HepG2 (cell line): ENCODE measurements around the gene CALD1. TPM values are rescaled to one million over a fixed set of nuclear protein-coding genes. Genes with fewer than 3 reads are reported as not detected.

ENCODE experiments used
- ATAC-seq: fragments of 200-7000 bp; cut with Tn5 transposase; 3 replicates; pipeline ENCODE4 v1.9.1; 2020; ENCODE audit warnings: mild to moderate bottlenecking, moderate library complexity
- BruUV-seq: library from RNA; stranded (reverse); fragments of 400-500 nt; replicated peaks from 2 replicates; lab custom pipeline; 2021; lab: Mats Ljungman, UMichigan
- CTCF ChIA-PET: fragments of 300-600 bp; formaldehyde crosslinking; extraction: SDS; loops from one replicate; lab custom pipeline; 2021; ENCODE audit warnings: low total read pairs, inconsistent platforms, low intra/inter-chr PET ratio; lab: Yijun Ruan, JAX
- POLR2A ChIA-PET: fragments of 350-600 bp; sonication (Branson Sonifier 250); formaldehyde crosslinking; loops from one replicate; lab custom pipeline; 2020; ENCODE audit warnings: antibody characterized with exemption, inconsistent platforms; lab: Yijun Ruan, JAX
- DNase-seq: peaks from one replicate; pipeline ENCODE4 v3.0.0-alpha.2; 2015; ENCODE audit warnings: low spot score
- FAIRE-seq: peaks from 3 replicates; lab custom pipeline; 2011; peaks lifted over from hg19 to GRCh38; lab: Jason Lieb, UNC
- H2AFZ ChIP-seq: one replicate; pipeline ENCODE4 v1.6.1; 2011; ENCODE audit warnings: low read length, inconsistent platforms
- H3K27ac ChIP-seq: fragments of 300-600 bp; 3 replicates; pipeline ENCODE4 v1.8.0; 2011; ENCODE audit warnings: mixed run types, mild to moderate bottlenecking, mixed read lengths, low read length, inconsistent platforms; ENCODE audit not compliant: insufficient read depth; ENCODE audit errors: extremely low read length
- H3K27me3 ChIP-seq, 2 experiments: fragments of 200-600 bp in 1 of 2; 2 replicates in 1 of 2; 3 replicates in 1 of 2; pipeline versions ENCODE4 v1.6.0 to v1.8.0; 2011; ENCODE audit warnings: low read length in 2 of 2, mild to moderate bottlenecking in 2 of 2, moderate library complexity in 2 of 2, inconsistent platforms in 1 of 2; ENCODE audit not compliant: insufficient read depth in 2 of 2, control insufficient read depth in 1 of 2
- H3K36me3 ChIP-seq, 2 experiments: fragments of 200-600 bp in 1 of 2; replicated peaks in 1 of 2; 2 replicates in 1 of 2; 3 replicates in 1 of 2; pipeline versions ENCODE4 v1.5.1 to v1.8.0; 2011; ENCODE audit warnings: low read length in 2 of 2, inconsistent platforms in 1 of 2; ENCODE audit not compliant: insufficient read depth in 2 of 2, control insufficient read depth in 1 of 2
- H3K4me1 ChIP-seq: 2 replicates; pipeline ENCODE4 v1.5.1; 2012; ENCODE audit warnings: low read length, inconsistent platforms; ENCODE audit not compliant: insufficient read depth
- H3K4me2 ChIP-seq: 2 replicates; pipeline ENCODE4 v1.6.0; 2011; ENCODE audit warnings: low read depth, low read length, inconsistent platforms
- H3K4me3 ChIP-seq, 3 experiments: fragments of 200-600 bp in 1 of 3; sonication (generic), shearing (Covaris generic) in 1 of 3; replicated peaks in 1 of 3; 2 replicates each; pipeline ENCODE4 v1.5.1; 2011 to 2016; ENCODE audit warnings: low read length in 3 of 3, inconsistent platforms in 2 of 3, low read depth in 2 of 3, mild to moderate bottlenecking in 2 of 3, control low read depth in 1 of 3, mixed read lengths in 1 of 3; ENCODE audit not compliant: insufficient read depth in 1 of 3
- H3K79me2 ChIP-seq: one replicate; pipeline ENCODE4 v1.6.1; 2011; ENCODE audit warnings: low read length, inconsistent platforms; ENCODE audit not compliant: insufficient read depth
- H3K9ac ChIP-seq: 2 replicates; pipeline ENCODE4 v1.6.0; 2011; ENCODE audit warnings: mild to moderate bottlenecking, low read depth, low read length, inconsistent platforms; ENCODE audit not compliant: insufficient read depth
- H3K9me3 ChIP-seq: 2 replicates; pipeline ENCODE4 v1.5.1; 2012; ENCODE audit warnings: mild to moderate bottlenecking, low read length
- H4K20me1 ChIP-seq: 2 replicates; pipeline ENCODE4 v1.6.0; 2011; ENCODE audit warnings: inconsistent platforms, mild to moderate bottlenecking, low read length, moderate library complexity; ENCODE audit not compliant: insufficient read depth
- ATAD3A ChIP-seq: sonication (generic); formaldehyde crosslinking; IDR thresholded peaks from 2 replicates; pipeline ENCODE4 v1.4.0; 2020; ENCODE audit warnings: missing genetic modification reagents
- CREB1 ChIP-seq, 2 experiments: fragments of 450-650 bp in 1 of 2; IDR thresholded peaks; 2 replicates each; pipeline ENCODE4 v1.6.1; 2016 to 2017; ENCODE audit warnings: control low read depth in 1 of 2, mild to moderate bottlenecking in 1 of 2, missing compliant biosample characterization in 1 of 2, missing genetic modification characterization in 1 of 2
- HNRNPH1 ChIP-seq: fragments of 200-400 bp; formaldehyde crosslinking; optimal IDR thresholded peaks from 2 replicates; pipeline ENCODE3; 2017; ENCODE audit warnings: mild to moderate bottlenecking, low read depth, low read length
- POLR2AphosphoS2 ChIP-seq: IDR thresholded peaks from 2 replicates; pipeline ENCODE4 v1.6.1; 2011; ENCODE audit warnings: low read depth, low read length, improper control_type of control experiment
- PREB ChIP-seq: sonication (generic); formaldehyde crosslinking; IDR thresholded peaks from 2 replicates; pipeline ENCODE4 v1.4.0; 2020; ENCODE audit warnings: missing genetic modification reagents
- SP2 ChIP-seq: sonication (generic); formaldehyde crosslinking; IDR thresholded peaks from 2 replicates; pipeline ENCODE4 v1.5.1; 2020; ENCODE audit warnings: mild to moderate bottlenecking, missing genetic modification reagents
- TIGD3 ChIP-seq: sonication (generic); formaldehyde crosslinking; IDR thresholded peaks from 2 replicates; pipeline ENCODE4 v1.5.1; 2020; ENCODE audit warnings: mild to moderate bottlenecking, missing genetic modification reagents, borderline replicate concordance
- ZFAT ChIP-seq: sonication (generic); formaldehyde crosslinking; conservative IDR thresholded peaks from 2 replicates; pipeline ENCODE4 v1.8.1; 2023; ENCODE audit warnings: missing genetic modification reagents, inconsistent platforms
- ZNF138 ChIP-seq: sonication (generic); formaldehyde crosslinking; IDR thresholded peaks from 2 replicates; pipeline ENCODE4 v1.5.0; 2020; ENCODE audit warnings: mild to moderate bottlenecking, low read depth, missing genetic modification reagents
- WGBS: methylation state at CpG from one replicate; pipeline ENCODE4 v1.1.6; 2017; ENCODE audit warnings: low lambda C conversion rate; 5-methylcytosine and 5-hydroxymethylcytosine counted together
- in situ Hi-C: cut with HindIII; loops from 2 replicates; pipeline ENCODE4 v1.10.0; 2017; ENCODE audit warnings: low pct_unique_long_range_greater_than_20kb; ENCODE audit not compliant: extremely low pct_ligation_motif_present
- intact Hi-C: fragments of 100-400 bp; cut with micrococcal nuclease; formaldehyde crosslinking; loops from one replicate; pipeline ENCODE4 v1.10.0; 2022; ENCODE audit not compliant: unreplicated experiment
- polyA plus RNA-seq, 8 experiments: library from polyadenylated mRNA; depleted of rRNA in 3 of 8; stranded (reverse) in 7 of 8; unstranded in 1 of 8; fragments of >200 nt; fragmentation: Illumina TruSeq in 4 of 8; extraction: Trizol in 4 of 8; gene quantifications; 2 replicates each; pipeline versions ENCODE4 v1.2.1 to v1.2.3, GENCODE V29; 2011 to 2016; ENCODE audit warnings: low read depth in 4 of 8, missing spikeins in 1 of 8, mixed read lengths in 1 of 8; ENCODE audit not compliant: insufficient read depth in 1 of 8
- total RNA-seq, 5 experiments: library from RNA; depleted of rRNA; stranded (reverse); fragments of >200 nt; fragmentation: Illumina TruSeq; extraction: Trizol; gene quantifications; 2 replicates each; pipeline ENCODE4 v1.2.3, GENCODE V29; 2016; ENCODE audit warnings: low read depth in 1 of 5

CALD1 gene
- total and polyA plus RNA-seq, 2 of the 13 experiments (the other 11 are each of a cell fraction or from before 2014, with no cell fraction given) = 53.0 to 112 TPM

GRCh38 chr7:134845461-134845860 is 66.0 kb downstream of the CALD1 start (continued):
- no peak for TF ChIP-seq HNRNPH1

- DNase-seq = no peak
- ATAC-seq = no peak
- 81% methylated on average over 7 of the region's 7 CpGs for WGBS
- CTCF ChIA-PET = no interaction called here
- H3K4me1 ChIP-seq = peaks cover 22% of the 10 kb centered on the region
- BruUV-seq = no TSS peak
- no peaks in the 10 kb centered on the region for H3K79me2 ChIP-seq
- no peak overlapping the region for H3K4me2 ChIP-seq
- H3K27ac ChIP-seq = no peak overlapping the region
- in situ Hi-C loops (no loop called here), intact Hi-C loops (no loop called here)
- H3K4me3 ChIP-seq = no peak overlapping the region
- no peak for FAIRE-seq
- no peaks in the 10 kb centered on the region for H3K36me3 ChIP-seq
- H2AFZ ChIP-seq = no peak overlapping the region
- no peaks in the 10 kb centered on the region for H4K20me1 ChIP-seq
- POLR2A ChIA-PET = no interaction called here
- H3K9me3 ChIP-seq = no peaks in the 10 kb centered on the region
- H3K27me3 ChIP-seq = no peaks in the 10 kb centered on the region
- no peak overlapping the region for H3K9ac ChIP-seq
- TF ChIP-seq POLR2AphosphoS2 = no peak
- TF ChIP-seq TIGD3 (CRISPR knock-in tag) = no peak
- TF ChIP-seq SP2 (CRISPR knock-in tag) = no peak
- TF ChIP-seq ATAD3A = no peak
- no peak for TF ChIP-seq CREB1 (IDR thresholded peaks at IDR 0.05)
- TF ChIP-seq CREB1 (CRISPR knock-in tag; IDR thresholded peaks at IDR 0.05) = no peak
- no peak for TF ChIP-seq PREB
- no peak for TF ChIP-seq ZFAT
- no peak for TF ChIP-seq ZNF138
Measured at GRCh38 chr7:134847851-134848588, 68.6 kb downstream of the CALD1 start.
